Measurements from ENCODE around the gene ZSCAN9.

The ZSCAN9 gene

DNA sequence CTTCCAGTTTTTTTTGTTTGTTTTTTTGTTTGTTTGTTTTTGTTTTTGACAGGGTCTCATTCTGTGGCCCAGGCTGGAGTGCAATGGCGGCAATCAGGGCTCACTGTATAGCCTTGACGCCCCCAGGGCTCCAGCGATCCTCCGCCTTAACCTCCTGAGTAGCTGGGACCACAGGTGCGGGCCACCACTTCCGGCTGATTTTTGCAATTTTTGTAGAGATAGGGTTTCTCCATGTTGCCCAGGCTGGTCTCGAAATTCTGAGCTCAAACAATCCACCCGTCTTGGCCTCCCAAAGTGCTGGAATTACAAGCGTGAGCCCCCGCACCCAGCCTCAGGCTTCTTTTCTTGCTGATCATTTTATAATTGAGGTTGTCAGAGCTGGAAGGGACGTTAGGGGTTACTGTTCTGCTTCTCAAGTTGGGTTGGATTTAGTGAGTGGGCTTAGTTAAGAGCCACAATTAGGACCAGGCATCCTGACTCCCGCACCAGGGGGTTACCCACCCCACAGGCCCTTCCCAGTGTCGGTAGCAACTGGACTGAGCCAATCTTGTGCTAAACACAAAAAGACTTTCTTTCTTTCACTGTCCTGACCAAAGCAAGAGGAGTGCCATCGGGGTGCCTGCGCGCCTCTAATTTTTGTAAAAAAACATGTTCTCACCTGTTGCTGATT, 13.1 kb upstream of the ZSCAN9 start:
- TF ChIP-seq GATA2 (IDR thresholded peaks at IDR 0.05; ENCODE audit: low read depth, low read length) (no peak), GATA3 (IDR thresholded peaks at IDR 0.05; ENCODE audit: low read depth, low read length) (no peak)

DNA sequence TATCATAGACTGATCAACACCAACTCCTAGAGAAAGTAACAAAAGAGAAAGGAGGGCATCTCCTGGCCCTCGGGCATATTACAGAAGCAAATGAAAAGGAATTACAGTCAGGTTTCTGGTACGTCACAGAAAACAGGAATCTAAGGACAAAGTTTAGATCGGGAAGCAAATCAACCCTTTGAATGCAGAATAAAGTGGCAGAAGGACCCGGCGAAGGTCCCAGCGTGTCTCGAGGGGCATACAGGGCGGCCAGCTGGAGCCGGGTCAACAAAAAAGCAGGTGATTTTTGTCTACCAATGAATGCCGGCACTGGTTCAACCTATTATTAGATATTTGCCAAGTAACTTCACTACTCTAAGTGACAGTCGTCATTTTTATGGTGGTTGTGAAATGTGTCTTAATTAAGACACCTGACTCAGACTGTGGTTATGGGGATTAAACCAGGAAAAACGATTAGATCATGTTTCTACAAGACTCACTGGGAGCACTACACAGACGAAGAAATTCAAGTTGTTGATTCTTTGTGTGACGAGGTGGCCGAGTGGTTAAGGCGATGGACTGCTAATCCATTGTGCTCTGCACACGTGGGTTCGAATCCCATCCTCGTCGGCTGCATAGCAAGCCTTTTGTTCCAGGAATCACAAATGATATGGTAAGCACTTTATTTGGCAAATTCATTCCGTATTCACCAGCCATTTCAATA, 12.4 kb upstream of the ZSCAN9 start:
- TF ChIP-seq GATA3 (IDR thresholded peaks at IDR 0.05; ENCODE audit: low read depth, low read length), result no peak
- TF ChIP-seq GATA2 (IDR thresholded peaks at IDR 0.05; ENCODE audit: low read depth, low read length), result no peak

DNA sequence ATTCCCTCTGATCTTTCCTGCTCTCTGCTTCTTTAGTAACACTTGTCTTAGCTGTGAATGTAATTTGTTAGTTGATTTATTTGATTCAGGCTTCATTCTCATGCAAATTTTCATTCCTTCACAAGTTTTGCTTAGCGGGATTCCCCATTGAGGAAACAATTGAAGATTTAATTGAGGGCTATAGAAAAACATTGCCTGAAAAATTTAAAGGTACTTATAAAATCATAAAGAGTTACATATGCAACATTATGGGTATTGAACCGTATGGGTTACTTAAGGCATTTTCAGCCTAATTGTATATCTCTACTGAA, 11.9 kb upstream of the ZSCAN9 start:
- TF ChIP-seq GATA2 (IDR thresholded peaks at IDR 0.05; ENCODE audit: low read depth, low read length) (no peak), GATA3 (IDR thresholded peaks at IDR 0.05; ENCODE audit: low read depth, low read length) (no peak)

DNA sequence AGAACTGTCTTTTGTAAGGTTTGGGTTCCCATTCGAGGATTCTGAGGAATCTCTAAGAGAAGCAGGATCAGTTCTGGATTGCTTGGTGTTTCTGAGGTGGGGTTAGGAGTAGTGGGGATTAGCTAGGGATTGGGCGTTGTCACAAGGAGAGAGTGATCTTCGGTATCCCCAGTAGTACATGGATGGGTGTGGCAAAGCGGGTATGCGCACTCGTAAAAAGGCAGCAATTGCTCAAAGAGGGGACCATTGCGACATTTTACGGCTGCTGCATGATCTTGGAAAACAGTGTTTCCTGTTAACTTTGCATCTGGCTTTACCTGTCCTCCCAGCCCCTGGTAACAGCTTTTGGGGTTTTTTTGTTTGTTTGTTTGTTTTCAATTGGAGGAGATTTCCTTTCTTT, 9.7 kb upstream of the ZSCAN9 start:
- no peak for TF ChIP-seq GATA2 (IDR thresholded peaks at IDR 0.05; ENCODE audit: low read depth, low read length)
- TF ChIP-seq GATA3 (IDR thresholded peaks at IDR 0.05; ENCODE audit: low read depth, low read length), result no peak

DNA sequence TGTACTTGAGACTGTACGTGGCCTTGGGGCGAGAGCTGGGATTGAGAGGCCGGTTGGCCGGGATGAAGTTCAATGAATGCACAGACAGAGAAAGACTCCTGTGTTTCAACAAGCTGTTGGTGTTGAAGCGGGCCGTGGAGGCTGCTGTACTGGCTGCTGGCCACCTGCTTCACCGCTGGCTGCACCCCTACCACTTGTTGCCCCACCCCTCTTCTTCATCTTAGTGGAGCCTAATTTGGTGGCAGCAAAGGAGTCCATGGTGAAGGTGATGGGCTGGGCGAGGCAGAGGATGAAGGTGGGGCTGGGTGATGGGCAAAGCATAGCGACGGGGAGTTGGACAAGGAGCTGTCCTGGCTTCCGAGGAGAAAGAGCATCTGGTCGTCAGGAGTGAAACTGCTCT, 7.2 kb upstream of the ZSCAN9 start:
- TF ChIP-seq GATA3 (IDR thresholded peaks at IDR 0.05; ENCODE audit: low read depth, low read length), result no peak
- no peak for TF ChIP-seq GATA2 (IDR thresholded peaks at IDR 0.05; ENCODE audit: low read depth, low read length)

DNA sequence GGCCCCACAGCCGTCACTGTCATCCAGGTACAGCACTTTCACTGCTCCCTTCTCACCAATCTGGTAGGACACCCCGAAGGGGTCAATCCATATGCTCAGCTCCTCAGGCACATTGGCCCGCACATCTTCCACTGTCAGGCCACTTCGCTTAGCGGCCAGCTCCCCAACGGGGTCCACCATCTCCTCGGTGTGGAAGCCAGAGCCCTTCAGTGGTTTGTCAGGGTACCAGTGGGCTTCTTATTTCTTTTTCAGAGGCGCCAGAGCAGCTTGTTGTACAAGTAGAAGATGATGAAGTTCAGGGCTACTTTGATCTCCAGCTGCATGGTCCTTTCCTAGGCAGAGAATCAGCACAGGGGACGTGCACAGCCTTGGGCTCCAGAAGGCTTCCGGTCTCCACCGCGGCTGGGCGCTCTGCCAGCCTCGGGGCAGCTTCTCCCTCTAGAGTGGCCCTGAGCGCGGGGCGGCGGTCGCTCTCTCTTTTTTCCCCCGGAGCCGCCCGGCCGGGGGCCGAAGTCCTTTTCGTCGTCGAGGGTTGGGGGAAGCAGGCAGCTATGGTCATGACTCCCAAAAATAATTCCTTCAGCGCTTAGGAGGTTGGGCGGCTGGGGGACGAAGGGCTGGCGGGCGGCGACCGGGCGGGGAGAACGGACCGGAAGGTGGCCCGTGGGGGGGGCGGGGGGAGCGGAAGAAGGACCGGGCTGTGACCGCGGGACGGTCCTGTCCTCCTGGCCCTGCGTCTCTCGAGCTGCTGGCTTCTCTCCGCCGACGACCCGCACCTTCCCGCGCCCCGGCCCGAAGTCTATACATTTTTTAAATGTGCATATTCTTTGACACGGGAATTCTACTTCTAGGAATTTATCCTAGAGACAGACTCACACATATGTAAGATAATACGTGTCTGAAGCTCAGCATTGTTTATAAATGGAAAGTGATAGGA, 6.5 kb upstream of the ZSCAN9 start:
- TF ChIP-seq GATA3 (IDR thresholded peaks at IDR 0.05; ENCODE audit: low read depth, low read length) (no peak), GATA2 (IDR thresholded peaks at IDR 0.05; ENCODE audit: low read depth, low read length) (no peak; the same call in 1 of the 2 replicates)

DNA sequence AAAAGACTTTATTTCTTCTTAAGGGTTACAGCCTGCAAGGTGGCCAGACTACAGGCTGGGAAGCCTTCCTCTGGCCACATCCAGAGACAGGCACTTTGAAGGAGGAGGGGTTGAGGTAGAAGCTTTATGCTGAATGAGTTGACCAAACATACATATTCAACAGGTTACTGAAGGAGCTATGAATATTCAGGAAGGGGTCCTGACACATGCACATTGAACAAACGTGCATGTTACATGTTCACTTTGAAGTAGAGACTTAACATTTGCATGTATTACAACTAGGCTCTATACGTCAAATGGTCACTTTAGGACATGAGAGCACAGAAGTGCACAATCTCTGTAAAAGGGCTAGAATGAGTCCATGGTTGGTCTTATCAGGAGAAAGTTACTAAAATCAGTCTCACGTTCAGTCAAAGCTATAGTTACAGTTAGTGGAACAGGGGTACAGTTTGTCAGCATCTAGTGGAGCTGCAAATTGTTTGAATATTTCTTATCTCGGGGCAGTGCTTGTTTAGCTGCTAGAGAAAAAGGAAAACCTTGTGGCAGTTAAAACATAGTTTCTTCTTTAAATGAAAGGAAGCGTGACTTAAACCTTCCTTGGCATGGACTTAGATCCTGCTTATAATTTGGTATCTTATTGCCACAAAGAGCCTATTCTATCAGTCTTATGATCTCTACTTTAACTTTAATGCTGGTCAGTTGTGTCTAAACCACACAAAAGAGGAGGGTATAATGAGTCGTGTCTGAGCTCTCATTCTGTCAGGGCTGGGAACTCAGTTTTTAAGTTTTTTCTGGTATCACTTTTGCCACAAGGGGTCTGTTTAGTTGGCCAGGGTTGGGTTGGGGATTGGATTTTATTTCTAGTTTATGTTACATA, 4.6 kb upstream of the ZSCAN9 start:
- TF ChIP-seq GATA3 (IDR thresholded peaks at IDR 0.05; ENCODE audit: low read depth, low read length), result no peak
- no peak for TF ChIP-seq GATA2 (IDR thresholded peaks at IDR 0.05; ENCODE audit: low read depth, low read length)

DNA sequence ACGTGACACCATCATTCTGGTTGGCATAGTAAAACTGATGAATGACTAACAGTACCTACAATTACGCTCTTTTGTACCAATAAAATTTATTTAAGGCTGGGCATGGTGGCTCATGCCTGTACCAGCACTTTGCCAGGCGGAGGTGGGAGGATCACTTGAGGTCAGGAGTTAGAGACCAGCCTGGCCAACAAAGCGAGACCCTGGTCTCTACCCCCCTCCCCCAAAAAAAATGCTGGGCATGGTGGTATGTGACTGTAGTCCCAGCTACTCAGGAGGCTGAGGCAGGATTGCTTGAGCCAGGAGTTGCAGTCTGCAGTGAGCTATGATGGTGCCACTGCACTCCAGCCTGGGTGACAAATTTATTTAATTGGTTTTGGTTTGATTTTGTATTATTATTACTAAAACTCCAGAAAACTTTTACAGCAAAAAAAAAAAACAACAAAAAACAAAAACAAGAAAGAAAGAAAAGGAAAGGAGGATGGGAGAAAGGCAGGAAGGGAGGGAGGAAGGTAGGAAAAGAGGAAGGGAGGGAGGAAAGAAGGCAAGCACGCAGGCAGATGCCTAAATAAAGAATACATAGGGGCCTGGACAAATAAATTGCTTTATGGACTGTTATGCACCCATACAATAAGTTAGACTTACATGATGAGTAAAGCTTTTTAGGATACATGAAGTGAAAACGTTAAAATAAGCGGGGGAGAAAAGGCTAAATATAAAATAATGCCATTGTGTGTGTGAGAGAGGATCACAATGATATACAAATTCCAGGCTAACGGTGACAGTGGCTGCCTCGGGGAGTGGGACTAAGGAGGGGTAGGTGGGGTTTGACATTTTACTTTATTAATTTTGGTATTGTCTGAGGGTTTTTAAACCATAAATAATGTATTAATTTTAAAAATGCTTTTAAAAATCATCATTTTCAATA, 682 bp upstream of the ZSCAN9 start:
- no peak for TF ChIP-seq GATA2 (IDR thresholded peaks at IDR 0.05; ENCODE audit: low read depth, low read length)
- TF ChIP-seq GATA3 (IDR thresholded peaks at IDR 0.05; ENCODE audit: low read depth, low read length), result no peak

DNA sequence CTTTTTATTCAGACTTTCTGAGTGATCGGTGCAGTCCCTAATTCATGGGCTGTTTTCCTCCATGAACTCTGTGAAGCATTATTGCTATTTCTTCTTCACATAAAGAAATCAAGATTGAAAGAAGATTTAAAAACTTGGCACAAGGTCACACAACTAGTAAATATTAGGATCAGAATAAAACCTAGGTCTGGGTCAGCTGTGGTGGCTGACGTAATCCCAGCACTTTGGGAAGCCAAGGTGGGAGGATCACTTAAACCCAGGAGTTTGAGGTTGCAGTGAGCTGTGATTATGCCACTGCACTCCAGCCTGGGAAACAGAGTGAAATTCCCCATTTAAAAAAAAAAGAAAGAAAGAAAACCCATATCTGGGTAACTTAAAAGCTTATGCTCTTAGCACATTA, 1.4 kb downstream of the ZSCAN9 start:
- TF ChIP-seq GATA3 (IDR thresholded peaks at IDR 0.05; ENCODE audit: low read depth, low read length), result no peak
- no peak for TF ChIP-seq GATA2 (IDR thresholded peaks at IDR 0.05; ENCODE audit: low read depth, low read length)

DNA sequence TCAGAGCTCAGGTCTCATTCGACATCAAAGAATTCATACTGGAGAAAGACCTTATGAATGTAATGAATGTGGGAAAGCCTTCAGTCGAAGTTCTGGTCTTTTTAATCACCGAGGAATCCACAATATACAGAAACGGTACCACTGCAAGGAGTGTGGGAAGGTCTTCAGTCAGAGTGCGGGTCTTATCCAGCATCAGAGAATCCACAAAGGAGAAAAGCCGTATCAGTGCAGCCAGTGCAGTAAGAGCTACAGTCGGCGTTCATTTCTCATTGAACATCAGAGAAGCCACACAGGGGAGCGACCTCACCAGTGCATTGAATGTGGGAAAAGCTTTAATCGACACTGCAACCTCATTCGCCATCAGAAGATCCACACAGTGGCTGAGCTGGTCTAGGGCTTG, 7.7 kb downstream of the ZSCAN9 start:
- TF ChIP-seq GATA2 (IDR thresholded peaks at IDR 0.05; ENCODE audit: low read depth, low read length), result no peak
- no peak for TF ChIP-seq GATA3 (IDR thresholded peaks at IDR 0.05; ENCODE audit: low read depth, low read length)

DNA sequence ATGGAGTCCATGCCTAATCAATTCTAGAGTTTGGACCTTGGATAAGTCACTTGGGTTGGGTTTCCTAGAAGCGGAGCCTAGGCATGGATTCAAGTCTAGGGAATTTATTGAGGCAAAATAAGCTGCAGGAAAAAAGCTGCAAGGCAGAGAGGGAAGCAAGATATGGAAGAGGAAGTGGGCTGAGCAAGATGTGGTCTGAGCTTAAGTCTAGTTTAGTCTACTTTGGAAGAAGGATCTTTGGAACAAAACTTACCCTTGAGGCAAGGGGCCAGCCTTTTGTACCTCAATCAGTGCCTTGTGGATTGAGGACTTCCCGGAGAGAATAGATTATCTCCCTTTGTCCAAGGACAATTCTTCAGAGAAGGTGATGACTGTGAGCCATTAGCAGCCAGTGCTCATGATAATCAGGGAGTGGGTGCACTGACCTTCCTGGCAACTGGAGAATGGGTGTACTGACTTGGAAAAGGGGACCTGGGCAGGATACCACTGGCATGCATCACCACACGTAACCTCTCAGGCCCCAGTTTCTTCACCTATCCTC, 10.9 kb downstream of the ZSCAN9 start:
- TF ChIP-seq GATA2 (IDR thresholded peaks at IDR 0.05; ENCODE audit: low read depth, low read length) (no peak), GATA3 (IDR thresholded peaks at IDR 0.05; ENCODE audit: low read depth, low read length) (no peak)

DNA sequence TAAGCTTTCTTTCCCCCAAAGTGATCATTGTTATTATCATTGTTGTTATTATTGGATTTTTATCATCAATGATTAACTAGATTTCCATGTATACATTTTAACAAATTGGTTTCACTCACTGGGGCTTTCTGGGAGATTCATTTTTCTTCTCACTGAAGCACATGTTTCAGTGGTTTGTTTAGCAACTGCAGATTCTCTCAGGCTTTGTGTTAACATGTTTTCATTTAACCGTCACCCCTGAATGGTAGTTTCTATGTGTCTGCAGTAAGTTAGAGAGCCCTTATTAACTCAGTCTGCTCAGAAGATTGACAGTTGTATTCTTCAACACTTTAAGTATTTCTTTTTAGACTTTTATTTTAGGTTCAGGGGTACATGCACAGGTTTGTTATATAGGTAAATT, 14.6 kb downstream of the ZSCAN9 start:
- TF ChIP-seq GATA3 (IDR thresholded peaks at IDR 0.05; ENCODE audit: low read depth, low read length) (no peak), GATA2 (IDR thresholded peaks at IDR 0.05; ENCODE audit: low read depth, low read length) (no peak)
